Tibial nerve (tissue), 4 donors: ENCODE results near the gene SLC8A3. TPM values are rescaled to one million over a fixed set of nuclear protein-coding genes. Genes with fewer than 3 reads are reported as not detected.

Source experiments
- DNase-seq, 2 donors: peaks; one replicate each; pipeline ENCODE4 v3.0.0-alpha.2; 2019; ENCODE audit warnings: low spot score in 2 of 2
- H3K27ac ChIP-seq, 4 donors: fragments of 200-600 bp; sonication (generic) in 3 of 4; one replicate each; pipeline ENCODE4 v1.5.1; 2017 to 2019; ENCODE audit warnings: mild to moderate bottlenecking in 1 of 4
- H3K27me3 ChIP-seq, 2 donors: fragments of 200-600 bp; sonication (generic) in 1 of 2; one replicate each; pipeline versions ENCODE4 v1.5.1 to v1.6.0; 2017 to 2019
- H3K36me3 ChIP-seq, 3 donors: fragments of 200-600 bp; sonication (generic); one replicate each; pipeline ENCODE4 v1.5.1; 2018 to 2019
- H3K4me1 ChIP-seq, 4 donors: fragments of 200-600 bp; sonication (generic) in 3 of 4; one replicate each; pipeline ENCODE4 v1.5.1; 2017 to 2019
- H3K4me3 ChIP-seq, 4 donors: fragments of 200-600 bp; sonication (generic) in 3 of 4; one replicate each; pipeline ENCODE4 v1.5.1; 2017 to 2019; ENCODE audit warnings: mild to moderate bottlenecking in 1 of 4, moderate library complexity in 1 of 4
- H3K9me3 ChIP-seq, 4 donors: fragments of 200-600 bp; sonication (generic) in 3 of 4; one replicate each; pipeline ENCODE4 v1.5.1; 2017 to 2019
- CTCF ChIP-seq, 5 experiments: fragments of 200-600 bp in 3 of 5; fragments of 450-650 bp in 2 of 5; sonication (generic) in 3 of 5; IDR thresholded peaks; one replicate each; pipeline ENCODE4 v1.5.1; 2016 to 2019; ENCODE audit warnings: antibody characterized with exemption in 5 of 5, mild to moderate bottlenecking in 3 of 5, moderate library complexity in 2 of 5
- EP300 ChIP-seq, 2 donors: sonication (generic); formaldehyde crosslinking; IDR thresholded peaks; one replicate each; pipeline ENCODE4 v1.6.1; 2017; ENCODE audit warnings: antibody characterized with exemption in 2 of 2, mild to moderate bottlenecking in 1 of 2
- POLR2A ChIP-seq, 2 donors: fragments of 450-650 bp; IDR thresholded peaks; one replicate each; pipeline ENCODE4 v1.6.1; 2017; ENCODE audit warnings: antibody characterized with exemption in 2 of 2, mild to moderate bottlenecking in 2 of 2, moderate library complexity in 2 of 2
- WGBS, 2 donors: methylation state at CpG; one replicate each; pipeline ENCODE4 v1.1.5; 2018; 5-methylcytosine and 5-hydroxymethylcytosine counted together
- total RNA-seq, 4 donors: library from RNA; depleted of rRNA; stranded (reverse); fragments of >200 nt; gene quantifications; one replicate each; pipeline ENCODE4 v1.1.0, GENCODE V29; 2016

SLC8A3 gene
- total RNA-seq, 4 donors from 2014 or later: 0.20 to 1.0 (median 0.22) TPM; not detected in 1

- WGBS, 2 donors: 96% methylated on average over 2 of the region's 2 CpGs
- no peak overlapping the region for H3K4me3 ChIP-seq
- no peak for TF ChIP-seq CTCF (IDR thresholded peaks at IDR 0.05)
- no peak for TF ChIP-seq EP300 (IDR thresholded peaks at IDR 0.05)
- no peak for TF ChIP-seq POLR2A (IDR thresholded peaks at IDR 0.05)
Measured at GRCh38 chr14:70059545-70059944, 129.2 kb downstream of the SLC8A3 start.

GRCh38 chr14:70057519-70058136, 131.1 kb downstream of the SLC8A3 start:
- Histone ChIP-seq H3K36me3 (no peaks in the 10 kb centered on the region), H3K4me3 (no peak overlapping the region), H3K27me3 (no peaks in the 10 kb centered on the region), H3K4me1 (no peaks in the 10 kb centered on the region), H3K9me3 (no peaks in the 10 kb centered on the region), H3K27ac (no peak overlapping the region)
- 72 to 73% methylated on average over 5 of the region's 5 CpGs for WGBS, 2 donors
- TF ChIP-seq POLR2A (IDR thresholded peaks at IDR 0.05) (no peak), CTCF (IDR thresholded peaks at IDR 0.05) (no peak), EP300 (IDR thresholded peaks at IDR 0.05) (no peak)
- no peak for DNase-seq

More at GRCh38 chr14:70059545-70059944, 129.2 kb downstream of the SLC8A3 start:
- Histone ChIP-seq H3K27me3 (no peaks in the 10 kb centered on the region), H3K4me1 (no peaks in the 10 kb centered on the region), H3K27ac (no peak overlapping the region), H3K9me3 (no peaks in the 10 kb centered on the region), H3K36me3 (no peaks in the 10 kb centered on the region)
- no peak for DNase-seq

GRCh38 chr14:70052990-70053389, 135.8 kb downstream of the SLC8A3 start:
- TF ChIP-seq EP300 (IDR thresholded peaks at IDR 0.05) (no peak), POLR2A (IDR thresholded peaks at IDR 0.05) (no peak), CTCF (IDR thresholded peaks at IDR 0.05) (no peak)
- no peaks in the 10 kb centered on the region for H3K9me3 ChIP-seq
- DNase-seq: no peak
- 11 to 27% methylated on average over 3 of the region's 3 CpGs for WGBS, 2 donors
- no peaks in the 10 kb centered on the region for H3K27me3 ChIP-seq
- no peaks in the 10 kb centered on the region for H3K4me1 ChIP-seq
- H3K4me3 ChIP-seq: no peak overlapping the region
- H3K27ac ChIP-seq: no peak overlapping the region
- H3K36me3 ChIP-seq: no peaks in the 10 kb centered on the region

GRCh38 chr14:70050136-70050535, 138.6 kb downstream of the SLC8A3 start:
- no peak for DNase-seq
- H3K4me1 ChIP-seq: no peaks in the 10 kb centered on the region
- no peaks in the 10 kb centered on the region for H3K27me3 ChIP-seq
- no peaks in the 10 kb centered on the region for H3K9me3 ChIP-seq
- TF ChIP-seq POLR2A (IDR thresholded peaks at IDR 0.05): no peak
- TF ChIP-seq EP300 (IDR thresholded peaks at IDR 0.05): no peak
- TF ChIP-seq CTCF (IDR thresholded peaks at IDR 0.05): no peak
- H3K36me3 ChIP-seq: no peaks in the 10 kb centered on the region
- H3K4me3 ChIP-seq: no peak overlapping the region
- H3K27ac ChIP-seq: no peak overlapping the region
- 73 to 77% methylated on average over 4 of the region's 4 CpGs for WGBS, 2 donors

- no peak for DNase-seq
- Histone ChIP-seq H3K27me3 (no peaks in the 10 kb centered on the region), H3K9me3 (no peaks in the 10 kb centered on the region), H3K36me3 (no peaks in the 10 kb centered on the region), H3K4me1 (no peaks in the 10 kb centered on the region), H3K4me3 (no peak overlapping the region), H3K27ac (no peak overlapping the region)
- no peak for TF ChIP-seq CTCF (IDR thresholded peaks at IDR 0.05)
- no peak for TF ChIP-seq EP300 (IDR thresholded peaks at IDR 0.05)
- TF ChIP-seq POLR2A (IDR thresholded peaks at IDR 0.05): no peak
- WGBS, 2 donors: 56 to 69% methylated on average over 3 of the region's 3 CpGs
Measured at GRCh38 chr14:70049605-70050004, 139.1 kb downstream of the SLC8A3 start.
